ENCODE data around the gene SFTPB. TPM values are rescaled to one million over a fixed set of nuclear protein-coding genes. Genes with fewer than 3 reads are reported as not detected.
"Not testable (repeated sequence)": the region's sequence is repeated elsewhere in the genome, so short reads cannot be mapped to it uniquely, and the experiment has no call there.

SFTPB gene
- total RNA-seq: not detected

DNA sequence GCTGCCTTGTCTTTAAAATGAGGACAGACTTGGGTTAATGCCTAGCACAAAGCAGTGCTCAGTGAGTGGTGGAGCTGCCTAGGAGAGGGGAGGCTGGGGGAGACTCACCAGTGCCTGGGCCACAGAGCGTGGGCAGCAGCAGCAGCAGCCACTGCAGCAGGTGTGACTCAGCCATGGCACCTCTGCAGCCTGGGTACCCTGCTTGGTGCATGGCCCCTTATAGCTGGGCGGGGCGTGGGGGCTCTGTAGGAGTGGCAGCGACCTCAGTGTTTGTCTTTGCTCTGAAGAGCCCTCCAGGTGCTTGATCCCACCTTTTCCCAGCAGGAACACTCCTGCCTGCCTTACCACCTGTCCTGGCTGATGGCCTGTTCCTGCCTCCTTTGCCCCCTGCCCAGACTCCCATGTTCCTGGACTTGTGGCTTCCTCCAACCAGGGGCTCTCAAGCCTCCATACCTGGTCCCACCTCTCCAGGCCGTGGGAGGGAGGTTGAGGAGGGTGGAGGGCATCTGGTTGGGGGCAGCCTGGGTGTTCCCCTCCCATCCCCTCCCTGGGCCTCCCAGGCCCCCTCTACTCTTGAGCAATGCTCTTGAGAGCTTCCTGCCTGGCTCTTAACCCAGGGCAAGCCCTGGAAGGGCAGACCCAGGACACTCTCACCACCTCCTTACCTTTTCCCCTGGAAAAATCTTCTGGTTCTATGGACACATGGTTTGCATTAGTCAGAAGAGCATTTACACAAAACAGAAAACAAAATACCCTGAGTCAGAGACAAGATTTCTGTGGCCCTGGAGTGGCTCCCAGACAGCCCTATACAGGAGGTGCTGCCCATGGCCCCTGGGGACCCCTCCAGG lies at the start of gene SFTPB:
Gene SFTPB, minus strand, starts transcription at position 191 of the 848 bp plus-strand sequence. Its CDS starts 16 bp downstream, at position 175.
- Histone ChIP-seq H3K27me3 (ENCODE audit: insufficient read depth, low read length) (no peaks in the 10 kb centered on the region), H3K9me3 (ENCODE audit: low read depth, low read length) (no peaks in the 10 kb centered on the region), H3K4me1 (ENCODE audit: insufficient read depth, low read length) (peaks cover 40% of the 10 kb centered on the region), H3K4me3 (ENCODE audit: low read length) (no peak within 1 kb of the TSS)

GRCh38 chr2:85717308-85718008 lies 49.5 kb upstream of the SFTPB start:
- Histone ChIP-seq H3K27me3 (ENCODE audit: insufficient read depth, low read length) (no peaks in the 10 kb centered on the region), H3K9me3 (ENCODE audit: low read depth, low read length) (no peaks in the 10 kb centered on the region), H3K4me3 (ENCODE audit: low read length) (no peak overlapping the region), H3K4me1 (ENCODE audit: insufficient read depth, low read length) (peaks cover 46% of the 10 kb centered on the region)

DNA sequence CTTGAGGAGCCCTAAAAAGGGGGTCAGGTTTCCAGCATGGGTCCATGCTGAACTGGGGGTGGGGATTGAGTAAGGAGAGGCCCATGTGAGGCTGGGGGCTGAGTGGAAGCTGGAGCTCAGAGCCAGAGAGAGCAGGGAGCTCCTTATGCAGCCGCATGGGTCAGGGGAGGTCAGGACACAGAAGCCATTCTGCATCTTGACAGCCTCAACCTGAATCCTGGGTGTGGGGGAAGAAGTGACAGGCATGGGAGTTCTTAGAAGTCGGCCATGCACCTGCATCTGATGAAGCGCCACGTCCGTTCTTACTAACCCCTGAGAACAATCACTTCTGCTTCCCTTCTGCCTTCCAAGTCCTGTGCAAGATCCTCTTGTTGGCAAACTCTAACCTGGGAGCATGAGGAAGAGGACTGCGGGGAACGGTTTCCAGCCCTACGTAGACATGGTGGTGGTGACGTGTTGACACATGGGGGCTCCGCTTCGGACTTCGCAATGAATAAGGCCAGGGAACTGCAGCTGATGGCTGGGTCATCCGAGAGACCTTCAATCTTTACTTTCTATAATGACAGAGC lies 48.4 kb upstream of the SFTPB start:
- Histone ChIP-seq H3K4me3 (ENCODE audit: low read length) (no peak overlapping the region), H3K4me1 (ENCODE audit: insufficient read depth, low read length) (peaks cover 56% of the 10 kb centered on the region), H3K9me3 (ENCODE audit: low read depth, low read length) (no peaks in the 10 kb centered on the region), H3K27me3 (ENCODE audit: insufficient read depth, low read length) (no peaks in the 10 kb centered on the region)

DNA sequence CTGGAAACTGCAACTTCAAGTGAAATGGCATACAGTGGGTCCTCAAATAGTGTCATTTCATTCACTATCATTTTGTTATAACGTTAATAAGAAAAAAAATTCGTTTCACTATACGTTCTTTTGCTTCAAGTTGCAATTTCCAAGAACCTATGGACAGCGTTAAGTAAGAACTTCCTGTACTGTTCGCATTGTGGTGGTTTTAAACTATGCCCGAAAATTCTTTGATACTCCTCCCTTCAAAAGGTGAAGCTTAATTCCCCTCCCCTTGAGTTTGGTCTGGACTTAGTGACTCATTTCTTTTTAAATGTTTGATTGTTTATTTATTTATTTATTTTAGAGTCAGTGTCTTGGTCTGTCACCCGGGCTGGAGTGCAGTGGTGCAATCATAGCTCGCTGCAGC lies 46.8 kb upstream of the SFTPB start:
- peaks cover 71% of the 10 kb centered on the region for H3K4me1 ChIP-seq (ENCODE audit: insufficient read depth, low read length)

DNA sequence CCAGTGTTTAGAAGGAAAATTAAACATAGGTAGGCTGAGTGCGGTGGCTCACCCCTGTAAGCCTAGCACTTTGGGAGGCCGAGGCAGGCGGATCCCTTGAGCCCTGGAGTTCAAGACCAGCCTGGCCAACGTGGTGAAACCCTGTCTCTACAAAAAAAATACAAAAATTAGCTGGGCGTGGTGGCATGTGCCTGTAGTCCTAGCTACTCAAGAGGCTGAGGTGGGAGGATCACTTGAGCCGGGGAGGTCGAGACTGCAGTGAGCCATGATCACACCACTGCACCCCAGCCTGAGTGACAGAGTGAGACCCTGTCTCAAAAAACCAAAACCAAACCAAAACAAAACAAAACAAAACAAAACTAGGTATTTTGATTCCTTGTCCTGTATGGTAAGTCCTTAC lies 46.4 kb upstream of the SFTPB start:
- H3K27me3 ChIP-seq (ENCODE audit: insufficient read depth, low read length); H3K4me3 ChIP-seq (ENCODE audit: low read length); H3K9me3 ChIP-seq (ENCODE audit: low read depth, low read length): not testable (repeated sequence)
- H3K4me1 ChIP-seq (ENCODE audit: insufficient read depth, low read length): peaks cover 71% of the 10 kb centered on the region

More for the DNA sequence above, 46.8 kb upstream of the SFTPB start:
- Histone ChIP-seq H3K27me3 (ENCODE audit: insufficient read depth, low read length) (no peaks in the 10 kb centered on the region), H3K9me3 (ENCODE audit: low read depth, low read length) (no peaks in the 10 kb centered on the region), H3K4me3 (ENCODE audit: low read length) (no peak overlapping the region)

GRCh38 chr2:85713836-85714235 lies 45.8 kb upstream of the SFTPB start:
- H3K4me3 ChIP-seq (ENCODE audit: low read length): no peak overlapping the region
- H3K27me3 ChIP-seq (ENCODE audit: insufficient read depth, low read length): no peaks in the 10 kb centered on the region
- H3K4me1 ChIP-seq (ENCODE audit: insufficient read depth, low read length): peaks cover 77% of the 10 kb centered on the region
- no peaks in the 10 kb centered on the region for H3K9me3 ChIP-seq (ENCODE audit: low read depth, low read length)

GRCh38 chr2:85712849-85713612 lies 45.0 kb upstream of the SFTPB start:
- Histone ChIP-seq H3K4me3 (ENCODE audit: low read length) (no peak overlapping the region), H3K4me1 (ENCODE audit: insufficient read depth, low read length) (peaks cover 84% of the 10 kb centered on the region), H3K27me3 (ENCODE audit: insufficient read depth, low read length) (no peaks in the 10 kb centered on the region), H3K9me3 (ENCODE audit: low read depth, low read length) (no peaks in the 10 kb centered on the region)

GRCh38 chr2:85712336-85712735 lies 44.3 kb upstream of the SFTPB start:
- no peaks in the 10 kb centered on the region for H3K27me3 ChIP-seq (ENCODE audit: insufficient read depth, low read length)
- no peaks in the 10 kb centered on the region for H3K9me3 ChIP-seq (ENCODE audit: low read depth, low read length)
- no peak overlapping the region for H3K4me3 ChIP-seq (ENCODE audit: low read length)
- peaks cover 91% of the 10 kb centered on the region for H3K4me1 ChIP-seq (ENCODE audit: insufficient read depth, low read length)

GRCh38 chr2:85711578-85712060 lies 43.6 kb upstream of the SFTPB start:
- Histone ChIP-seq H3K27me3 (ENCODE audit: insufficient read depth, low read length) (no peaks in the 10 kb centered on the region), H3K4me1 (ENCODE audit: insufficient read depth, low read length) (peaks cover 96% of the 10 kb centered on the region), H3K9me3 (ENCODE audit: low read depth, low read length) (no peaks in the 10 kb centered on the region), H3K4me3 (ENCODE audit: low read length) (no peak overlapping the region)

- peaks cover 96% of the 10 kb centered on the region for H3K4me1 ChIP-seq (ENCODE audit: insufficient read depth, low read length)
- no peaks in the 10 kb centered on the region for H3K27me3 ChIP-seq (ENCODE audit: insufficient read depth, low read length)
- H3K4me3 ChIP-seq (ENCODE audit: low read length): no peak overlapping the region
- H3K9me3 ChIP-seq (ENCODE audit: low read depth, low read length): no peaks in the 10 kb centered on the region
Measured at GRCh38 chr2:85710687-85711577, 42.9 kb upstream of the SFTPB start.

DNA sequence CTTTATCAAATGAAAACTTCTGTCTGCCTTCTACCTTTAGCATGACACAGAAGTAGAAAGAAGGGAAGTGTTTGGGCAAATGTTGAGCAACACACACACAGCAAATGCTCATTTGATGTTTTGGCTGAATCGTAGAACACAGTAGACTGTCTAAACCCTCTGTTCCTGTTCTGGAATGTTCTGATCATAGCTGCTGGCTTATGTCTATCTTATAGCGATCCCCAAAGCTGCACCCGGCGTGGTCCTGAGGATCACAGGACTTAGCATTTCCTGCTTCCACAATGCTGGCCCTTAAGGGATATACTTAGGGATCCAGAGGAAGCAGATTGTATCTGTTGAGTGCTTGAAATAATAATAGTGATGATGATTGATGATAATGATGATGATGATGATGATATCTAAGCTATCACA lies 41.4 kb upstream of the SFTPB start:
- H3K4me1 ChIP-seq (ENCODE audit: insufficient read depth, low read length): peaks cover 97% of the 10 kb centered on the region
- H3K4me3 ChIP-seq (ENCODE audit: low read length): no peak overlapping the region

GRCh38 chr2:85708641-85709040 lies 40.6 kb upstream of the SFTPB start:
- Histone ChIP-seq H3K4me1 (ENCODE audit: insufficient read depth, low read length) (peaks cover 97% of the 10 kb centered on the region), H3K9me3 (ENCODE audit: low read depth, low read length) (no peaks in the 10 kb centered on the region), H3K4me3 (ENCODE audit: low read length) (no peak overlapping the region), H3K27me3 (ENCODE audit: insufficient read depth, low read length) (no peaks in the 10 kb centered on the region)

More for the DNA sequence above, 41.4 kb upstream of the SFTPB start:
- Histone ChIP-seq H3K27me3 (ENCODE audit: insufficient read depth, low read length) (no peaks in the 10 kb centered on the region), H3K9me3 (ENCODE audit: low read depth, low read length) (no peaks in the 10 kb centered on the region)

DNA sequence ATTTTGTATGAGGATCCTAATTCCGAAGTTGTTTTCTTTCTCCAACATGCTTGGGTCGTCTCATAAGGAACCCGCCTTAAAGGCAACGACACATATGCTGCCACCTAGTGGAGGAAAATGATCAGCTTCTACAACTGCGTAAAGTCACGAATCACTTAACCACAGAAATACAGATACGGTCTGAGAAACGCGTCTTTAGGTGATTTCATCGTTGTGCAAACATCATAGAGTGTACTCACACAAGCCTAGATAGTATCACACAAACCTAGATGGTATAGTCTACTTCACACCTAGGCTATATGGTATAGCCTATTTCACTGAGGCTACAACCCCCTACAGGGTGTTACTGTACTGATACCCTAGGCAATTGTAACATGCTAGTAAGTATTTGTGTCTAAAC lies 39.3 kb upstream of the SFTPB start:
- Histone ChIP-seq H3K4me3 (ENCODE audit: low read length) (no peak overlapping the region), H3K27me3 (ENCODE audit: insufficient read depth, low read length) (no peaks in the 10 kb centered on the region), H3K4me1 (ENCODE audit: insufficient read depth, low read length) (peaks cover 98% of the 10 kb centered on the region), H3K9me3 (ENCODE audit: low read depth, low read length) (no peaks in the 10 kb centered on the region)
